Mucosa of descending colon (tissue), 3 donors: Measurements from ENCODE around the gene INPP5A. TPM values are rescaled to one million over a fixed set of nuclear protein-coding genes. Genes with fewer than 3 reads are reported as not detected.

Source experiments
- ATAC-seq: fragments of 200-7000 bp; cut with Tn5 transposase; one replicate; pipeline ENCODE4 v1.9.1; 2020; ENCODE audit warnings: mild to moderate bottlenecking, moderate library complexity
- DNase-seq, 3 donors: peaks; one replicate each; pipeline ENCODE4 v3.0.0-alpha.2; 2020
- H3K36me3 ChIP-seq: fragments of 200-600 bp; one replicate; pipeline ENCODE4 v1.8.0; 2021; ENCODE audit warnings: low read depth, mild to moderate bottlenecking
- H3K4me1 ChIP-seq: fragments of 200-600 bp; one replicate; pipeline ENCODE4 v1.8.0; 2021; ENCODE audit warnings: low read depth, mild to moderate bottlenecking
- H3K4me3 ChIP-seq: fragments of 200-600 bp; one replicate; pipeline ENCODE4 v1.8.0; 2021; ENCODE audit warnings: mild to moderate bottlenecking
- H3K9me3 ChIP-seq: fragments of 200-600 bp; one replicate; pipeline ENCODE4 v1.8.0; 2021; ENCODE audit warnings: mild to moderate bottlenecking
- CTCF ChIP-seq: fragments of 200-600 bp; IDR thresholded peaks from one replicate; pipeline ENCODE4 v1.8.0; 2022; ENCODE audit warnings: antibody characterized with exemption, mild to moderate bottlenecking
- intact Hi-C, 2 donors: fragments of 100-400 bp; cut with DNase I in 1 of 2; cut with micrococcal nuclease in 1 of 2; formaldehyde crosslinking; loops; one replicate each; pipeline versions ENCODE4 v1.11.0 to v1.11.1; 2022; cut with DNase I, micrococcal nuclease
- total RNA-seq, 3 donors: library from RNA; stranded (reverse); fragmentation: NEBNext Ultra II Directional in 2 of 3; extraction: Animal tissue kit (Norgen Biotek cat#: 25700) in 2 of 3; gene quantifications; one replicate each; pipeline versions ENCODE4 v1.2.1 to v1.2.4, GENCODE V29; 2021 to 2023
- donor health status: DM: no; HTN: no; CAD: no; lungs with moderate emphysema.
- donor health status: DM: no; HTN: no; CAD: no.
- donor health status: DM: no; HTN: yes; CAD: no.

INPP5A gene
- total RNA-seq, 3 donors from 2014 or later: 31.7 to 92.8 (median 32.0) TPM

- ATAC-seq (no peak), DNase-seq (peak in 1 of 3 donors; percentile 1)
- H3K9me3 ChIP-seq: no peaks in the 10 kb centered on the region
- H3K36me3 ChIP-seq: no peaks in the 10 kb centered on the region
- TF ChIP-seq CTCF: no peak
- no peak overlapping the region for H3K4me3 ChIP-seq
- intact Hi-C loops: no loop called here
- no peaks in the 10 kb centered on the region for H3K4me1 ChIP-seq
Observed at GRCh38 chr10:132674311-132674710, 136.7 kb downstream of the INPP5A start.

DNA sequence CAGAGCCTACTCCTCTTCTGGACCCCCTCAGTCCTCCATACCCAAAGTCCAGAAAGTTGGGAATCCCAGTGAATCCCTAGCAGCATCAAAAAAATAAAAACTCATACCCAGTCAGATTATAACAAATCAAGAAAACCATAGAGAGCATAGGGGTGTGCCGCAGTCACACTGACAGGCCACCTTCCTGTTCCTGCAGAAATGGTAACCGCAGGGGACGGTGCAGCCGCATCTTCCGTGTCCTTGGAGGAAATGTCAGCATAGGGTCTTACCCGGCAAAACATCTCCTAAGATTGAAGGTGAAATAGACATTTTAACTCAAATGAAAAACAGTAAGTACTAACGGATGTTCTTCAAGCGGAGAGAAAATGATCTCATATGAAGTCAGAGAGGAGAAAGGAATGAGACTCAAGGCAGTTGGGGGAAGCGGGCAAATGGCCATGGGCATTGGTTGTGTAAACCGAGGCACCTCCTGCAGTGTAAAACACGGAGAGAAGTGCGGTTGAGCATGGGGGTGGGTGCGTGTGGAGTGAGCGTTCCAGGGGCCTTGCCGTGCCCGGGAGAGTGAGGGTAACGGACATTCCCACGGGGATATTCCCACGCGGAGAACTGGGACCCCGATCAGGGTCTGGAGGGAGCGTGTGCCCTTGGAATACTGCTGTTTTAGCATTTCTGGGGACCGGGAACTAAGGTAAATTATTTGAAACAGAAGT, 137.6 kb downstream of the INPP5A start:
- Histone ChIP-seq H3K36me3 (no peaks in the 10 kb centered on the region), H3K4me1 (no peaks in the 10 kb centered on the region), H3K9me3 (no peaks in the 10 kb centered on the region), H3K4me3 (no peak overlapping the region)
- ATAC-seq (no peak), DNase-seq (no peak)
- intact Hi-C loops: no loop called here
- TF ChIP-seq CTCF: no peak

- H3K4me3 ChIP-seq: no peak overlapping the region
- no peaks in the 10 kb centered on the region for H3K4me1 ChIP-seq
- DNase-seq (no peak), ATAC-seq (peak; percentile 23)
- intact Hi-C loops: no loop called here
- TF ChIP-seq CTCF: no peak
- no peaks in the 10 kb centered on the region for H3K9me3 ChIP-seq
- H3K36me3 ChIP-seq: no peaks in the 10 kb centered on the region
Observed at GRCh38 chr10:132676193-132676891, 138.8 kb downstream of the INPP5A start.

DNA sequence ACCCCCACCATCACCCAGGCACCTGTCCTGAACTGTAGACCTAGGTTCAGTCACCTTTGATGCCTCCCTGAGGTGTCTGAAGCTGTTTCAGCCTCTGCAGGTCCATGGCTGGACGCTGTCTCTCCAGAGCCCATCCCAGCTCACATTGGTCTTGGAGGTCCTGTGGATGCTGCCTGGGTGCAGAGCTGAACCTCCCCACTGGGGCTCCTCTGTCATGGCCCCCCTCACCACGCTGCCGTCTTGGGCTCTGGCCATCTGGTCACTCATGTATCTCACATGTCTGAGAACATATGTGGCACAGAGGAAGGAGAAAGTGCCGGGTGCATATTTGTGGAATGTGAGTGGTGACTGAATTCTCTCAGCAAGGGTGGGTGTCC, 139.5 kb downstream of the INPP5A start:
- intact Hi-C loops: no loop called here
- DNase-seq (peak in 1 of 3 donors; percentile 0), ATAC-seq (no peak)
- no peaks in the 10 kb centered on the region for H3K36me3 ChIP-seq
- H3K9me3 ChIP-seq: no peaks in the 10 kb centered on the region
- no peak for TF ChIP-seq CTCF
- no peak overlapping the region for H3K4me3 ChIP-seq
- H3K4me1 ChIP-seq: no peaks in the 10 kb centered on the region

DNA sequence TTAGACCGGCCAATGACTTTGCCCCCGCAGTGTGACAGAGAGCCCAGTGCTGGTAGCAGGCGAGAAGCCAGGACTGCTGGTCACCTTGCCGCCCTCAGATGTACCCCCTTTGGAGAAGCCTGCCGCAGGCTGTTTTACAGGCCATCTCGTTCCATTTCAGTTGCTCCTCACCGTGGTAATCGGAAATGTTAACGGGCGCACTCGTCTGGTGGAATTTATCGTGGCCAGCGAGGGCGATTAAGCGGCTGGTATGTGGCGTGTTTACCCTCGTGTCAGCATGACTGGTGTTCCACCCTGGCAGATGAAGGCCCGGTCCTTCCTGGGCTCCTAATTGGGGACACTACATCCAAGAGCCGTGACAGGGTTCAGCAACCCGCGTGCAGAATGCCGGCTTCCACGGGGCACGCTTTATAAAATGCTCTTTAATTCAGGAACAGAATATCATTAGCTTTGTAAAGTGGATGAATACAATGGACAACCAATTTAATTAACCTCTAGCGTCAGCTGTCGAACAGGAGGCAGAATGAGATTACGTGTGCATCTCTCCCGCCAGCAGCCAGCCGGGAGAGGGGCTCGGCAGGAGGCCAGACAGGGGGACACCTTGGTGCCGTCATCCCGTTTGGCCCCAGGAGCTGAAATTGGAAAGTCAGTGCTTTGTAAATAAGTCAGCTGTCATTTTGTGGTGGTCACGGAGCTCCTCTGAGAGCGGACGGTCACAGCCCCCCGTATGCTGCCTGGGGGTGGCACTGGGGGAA, 140.1 kb downstream of the INPP5A start:
- Histone ChIP-seq H3K4me3 (no peak overlapping the region), H3K4me1 (no peaks in the 10 kb centered on the region), H3K9me3 (no peaks in the 10 kb centered on the region), H3K36me3 (no peaks in the 10 kb centered on the region)
- TF ChIP-seq CTCF: no peak
- intact Hi-C loops: no loop called here
- DNase-seq (no peak), ATAC-seq (no peak)
